B cell (primary cell): ENCODE results near the gene GSX1.

Experiments used
- EZH2 ChIP-seq: IDR thresholded peaks from 2 replicates; pipeline ENCODE4 v1.6.1; 2012; ENCODE audit warnings: borderline replicate concordance, low read depth, mild to moderate bottlenecking, moderate library complexity, low read length; ENCODE audit not compliant: insufficient read depth, poor library complexity, severe bottlenecking
- TF ChIP-seq, protein P1 (sequence below): fragments of 200-600 bp; IDR thresholded peaks from one replicate; pipeline ENCODE4 v1.8.0; 2022; ENCODE audit warnings: antibody characterized with exemption, mild to moderate bottlenecking

DNA sequence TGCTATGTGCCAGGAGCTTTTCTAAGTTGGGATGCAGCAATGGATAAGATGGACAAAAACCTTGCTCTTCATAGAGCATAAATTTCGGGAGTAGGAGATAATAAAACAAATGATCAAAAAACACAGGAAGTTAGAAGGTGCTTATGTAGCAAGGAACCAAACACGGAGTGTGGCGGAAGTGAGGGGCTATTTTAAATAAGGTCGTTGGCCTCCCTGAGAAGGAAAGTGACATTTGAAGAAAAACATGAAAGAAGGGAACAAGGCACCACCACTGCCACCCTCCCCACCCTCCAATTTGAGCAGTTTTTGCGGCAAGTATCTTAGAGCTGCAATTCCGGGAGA, 3.2 kb upstream of the GSX1 start:
- TF ChIP-seq, protein P1, sequence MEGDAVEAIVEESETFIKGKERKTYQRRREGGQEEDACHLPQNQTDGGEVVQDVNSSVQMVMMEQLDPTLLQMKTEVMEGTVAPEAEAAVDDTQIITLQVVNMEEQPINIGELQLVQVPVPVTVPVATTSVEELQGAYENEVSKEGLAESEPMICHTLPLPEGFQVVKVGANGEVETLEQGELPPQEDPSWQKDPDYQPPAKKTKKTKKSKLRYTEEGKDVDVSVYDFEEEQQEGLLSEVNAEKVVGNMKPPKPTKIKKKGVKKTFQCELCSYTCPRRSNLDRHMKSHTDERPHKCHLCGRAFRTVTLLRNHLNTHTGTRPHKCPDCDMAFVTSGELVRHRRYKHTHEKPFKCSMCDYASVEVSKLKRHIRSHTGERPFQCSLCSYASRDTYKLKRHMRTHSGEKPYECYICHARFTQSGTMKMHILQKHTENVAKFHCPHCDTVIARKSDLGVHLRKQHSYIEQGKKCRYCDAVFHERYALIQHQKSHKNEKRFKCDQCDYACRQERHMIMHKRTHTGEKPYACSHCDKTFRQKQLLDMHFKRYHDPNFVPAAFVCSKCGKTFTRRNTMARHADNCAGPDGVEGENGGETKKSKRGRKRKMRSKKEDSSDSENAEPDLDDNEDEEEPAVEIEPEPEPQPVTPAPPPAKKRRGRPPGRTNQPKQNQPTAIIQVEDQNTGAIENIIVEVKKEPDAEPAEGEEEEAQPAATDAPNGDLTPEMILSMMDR, result no peak
- TF ChIP-seq EZH2, result no peak
